GM12878 (cell line): ENCODE measurements around the gene SMIM35. TPM values are rescaled to one million over a fixed set of nuclear protein-coding genes. Genes with fewer than 3 reads are reported as not detected.

ENCODE experiments used
- ATAC-seq: fragments of 200-7000 bp; cut with Tn5 transposase; 3 replicates; pipeline ENCODE4 v1.9.1; 2020; ENCODE audit warnings: mild to moderate bottlenecking, moderate library complexity
- BruUV-seq: library from RNA; stranded (reverse); fragments of 400-500 nt; replicated peaks from 2 replicates; lab custom pipeline; 2021; lab: Mats Ljungman, UMichigan
- CTCF ChIA-PET: fragments of 300-600 bp; sonication (Branson Sonifier 250); formaldehyde crosslinking; extraction: SDS; loops from one replicate; lab custom pipeline; 2021; ENCODE audit warnings: inconsistent platforms; lab: Yijun Ruan, JAX
- POLR2A ChIA-PET: fragments of 350-600 bp; formaldehyde crosslinking; extraction: SDS; loops from one replicate; lab custom pipeline; 2021; ENCODE audit warnings: inconsistent platforms; lab: Charles Lee
- RAD21 ChIA-PET: fragments of 300-600 bp; sonication (Branson Sonifier 250); formaldehyde crosslinking; loops from one replicate; lab custom pipeline; 2023; ENCODE audit warnings: antibody characterized with exemption; ENCODE audit not compliant: unreplicated experiment; lab: Charles Lee
- SMC1A ChIA-PET: fragments of 300-600 bp; sonication (Branson Sonifier 250); formaldehyde crosslinking; loops from one replicate; lab custom pipeline; 2023; ENCODE audit not compliant: unreplicated experiment, uncharacterized antibody; lab: Charles Lee
- DNase-seq: peaks from one replicate; pipeline ENCODE4 v3.0.0-alpha.2; 2011; ENCODE audit warnings: low read depth, low spot score
- FAIRE-seq: peaks from 3 replicates; lab custom pipeline; 2011; peaks lifted over from hg19 to GRCh38; lab: Jason Lieb, UNC
- H2AFZ ChIP-seq: 2 replicates; pipeline ENCODE4 v1.6.0; 2011; ENCODE audit warnings: low read depth, low read length, control low read depth; ENCODE audit not compliant: control insufficient read depth
- H3K27ac ChIP-seq: 2 replicates; pipeline ENCODE4 v1.5.1; 2011; ENCODE audit warnings: control low read depth; ENCODE audit not compliant: control insufficient read depth, insufficient read depth
- H3K27me3 ChIP-seq, 2 experiments: replicated peaks in 1 of 2; 2 replicates each; pipeline versions ENCODE4 v1.6.0 to v1.6.1; 2011; ENCODE audit warnings: low read length in 1 of 2; ENCODE audit not compliant: control insufficient read depth in 2 of 2, insufficient read depth in 2 of 2
- H3K36me3 ChIP-seq, 2 experiments: 2 replicates each; pipeline ENCODE4 v1.5.1; 2011; ENCODE audit warnings: low read length in 1 of 2; ENCODE audit not compliant: control insufficient read depth in 2 of 2, insufficient read depth in 2 of 2
- H3K4me1 ChIP-seq: 2 replicates; pipeline ENCODE4 v1.6.1; 2011; ENCODE audit warnings: mild to moderate bottlenecking, low read length, moderate library complexity, mixed read lengths; ENCODE audit not compliant: control insufficient read depth, insufficient read depth
- H3K4me2 ChIP-seq: 2 replicates; pipeline ENCODE4 v1.6.0; 2011; ENCODE audit warnings: control low read depth; ENCODE audit not compliant: control insufficient read depth, insufficient read depth
- H3K4me3 ChIP-seq: fragments of 200-600 bp; sonication (generic); 2 replicates; pipeline ENCODE4 v1.5.1; 2016
- H3K79me2 ChIP-seq: 2 replicates; pipeline ENCODE4 v1.6.0; 2011; ENCODE audit warnings: low read length; ENCODE audit not compliant: control insufficient read depth, insufficient read depth
- H3K9ac ChIP-seq: 2 replicates; pipeline ENCODE4 v1.8.0; 2011; ENCODE audit warnings: low read length, control low read depth, mixed read lengths; ENCODE audit not compliant: control insufficient read depth, insufficient read depth
- H3K9me3 ChIP-seq: replicated peaks from 3 replicates; pipeline ENCODE4 v1.5.1; 2011; ENCODE audit warnings: mild to moderate bottlenecking, low read length; ENCODE audit not compliant: control insufficient read depth, insufficient read depth
- H4K20me1 ChIP-seq: 2 replicates; pipeline ENCODE4 v1.6.0; 2011; ENCODE audit not compliant: control insufficient read depth, insufficient read depth
- ASH2L ChIP-seq: fragments of 300-600, 200-600 bp; sonication (generic); IDR thresholded peaks from 2 replicates; pipeline ENCODE4 v1.6.1; 2017; ENCODE audit warnings: low read depth, mild to moderate bottlenecking, borderline replicate concordance
- BHLHE40 ChIP-seq, 2 experiments: fragments of 450-650 bp in 1 of 2; IDR thresholded peaks; 2 replicates each; pipeline ENCODE4 v1.6.1; 2011 to 2017; ENCODE audit warnings: low read depth in 2 of 2, borderline replicate concordance in 1 of 2, improper control_type of control experiment in 1 of 2, low read length in 1 of 2, mild to moderate bottlenecking in 1 of 2
- CBX3 ChIP-seq: fragments of 200-600 bp; sonication (generic); IDR thresholded peaks from 2 replicates; pipeline ENCODE4 v1.6.1; 2016; ENCODE audit warnings: low read depth, borderline replicate concordance
- E4F1 ChIP-seq: fragments of 450-650 bp; IDR thresholded peaks from 2 replicates; pipeline ENCODE4 v1.6.1; 2018; ENCODE audit warnings: borderline replicate concordance, mild to moderate bottlenecking; ENCODE audit not compliant: partially characterized antibody
- ESRRA ChIP-seq: IDR thresholded peaks from 2 replicates; pipeline ENCODE4 v1.6.1; 2012; ENCODE audit warnings: mild to moderate bottlenecking, low read length, improper control_type of control experiment
- KDM1A ChIP-seq: fragments of 200-600 bp; sonication (generic); IDR thresholded peaks from 2 replicates; pipeline ENCODE4 v1.6.1; 2016; ENCODE audit warnings: borderline replicate concordance
- NR2C1 ChIP-seq: fragments of 450-650 bp; IDR thresholded peaks from 2 replicates; pipeline ENCODE4 v1.6.1; 2017; ENCODE audit warnings: antibody characterized with exemption, mild to moderate bottlenecking, moderate library complexity
- NR2C2 ChIP-seq: IDR thresholded peaks from 2 replicates; pipeline ENCODE4 v1.6.1; 2011; ENCODE audit warnings: borderline replicate concordance, low read depth; ENCODE audit not compliant: control insufficient read depth, insufficient read length
- PAX5 ChIP-seq: IDR thresholded peaks from 2 replicates; pipeline ENCODE4 v1.6.1; 2011; ENCODE audit warnings: low read depth, low read length, borderline replicate concordance
- POLR2A ChIP-seq: IDR thresholded peaks from 2 replicates; pipeline ENCODE4 v1.6.1; 2011; ENCODE audit warnings: low read depth, mild to moderate bottlenecking, low read length
- SKIL ChIP-seq: fragments of 450-650 bp; IDR thresholded peaks from 2 replicates; pipeline ENCODE4 v1.6.1; 2017; ENCODE audit warnings: mild to moderate bottlenecking, low read depth, inconsistent platforms; ENCODE audit not compliant: poor library complexity, severe bottlenecking
- ZBTB4 ChIP-seq: fragments of 450-650 bp; formaldehyde crosslinking; IDR thresholded peaks from 2 replicates; pipeline ENCODE4 v1.4.0; 2022; ENCODE audit warnings: mild to moderate bottlenecking, moderate library complexity
- ZNF384 ChIP-seq: IDR thresholded peaks from 2 replicates; pipeline ENCODE4 v1.6.1; 2012; ENCODE audit warnings: low read depth, mild to moderate bottlenecking, low read length, improper control_type of control experiment, borderline replicate concordance
- whole genome bisulfite sequencing: methylation state at CpG from one replicate; pipeline ENCODE4 v1.1.6; 2016; ENCODE audit warnings: low lambda C conversion rate; ENCODE audit not compliant: insufficient replicate concordance, insufficient coverage; ENCODE audit errors: missing lambda C conversion rate; 5-methylcytosine and 5-hydroxymethylcytosine counted together
- in situ Hi-C: fragments of 300-500 bp; cut with MboI; formaldehyde crosslinking; loops from 9 replicates; pipeline ENCODE4 v1.14.3; 2018; ENCODE audit warnings: mixed read lengths
- intact Hi-C: fragments of 100-400 bp; cut with micrococcal nuclease; formaldehyde crosslinking; loops from one replicate; pipeline ENCODE4 v1.14.2; 2022; ENCODE audit not compliant: unreplicated experiment
- polyA plus RNA-seq, 11 experiments: library from polyadenylated mRNA; depleted of rRNA in 4 of 11; unstranded in 6 of 11; stranded (reverse) in 5 of 11; fragments of >200 nt; fragmentation: Nextera tagmentation in 4 of 11; fragmentation: Illumina TruSeq in 1 of 11; extraction: Ambion mirVana in 4 of 11; extraction: Trizol in 1 of 11; gene quantifications; 1 replicate in 1 of 11; 2 replicates in 10 of 11; pipeline versions ENCODE4 v1.2.1 to v1.2.3, GENCODE V29; 2011 to 2016; ENCODE audit warnings: inconsistent platforms in 2 of 11, missing spikeins in 2 of 11, low read depth in 1 of 11
- total RNA-seq, 4 experiments: library from RNA; depleted of rRNA in 3 of 4; stranded (reverse); fragments of >200 nt in 3 of 4; fragmentation: Illumina TruSeq in 1 of 4; extraction: Trizol in 1 of 4; gene quantifications; 2 replicates each; pipeline versions ENCODE4 v1.2.1 to v1.2.3, GENCODE V29; 2013 to 2021

The SMIM35 gene
- total and polyA plus RNA-seq, 10 of the 15 experiments (the other 5 are each of a cell fraction or from before 2014, with no cell fraction given) = 0.02 to 1.1 (median 0.05) TPM; not detected in 5

GRCh38 chr11:118088531-118088930 is 1.8 kb upstream of the SMIM35 start:
- H3K9me3 ChIP-seq = peaks cover 19% of the 10 kb centered on the region; the same call in 2 of the 3 replicates
- no peaks in the 10 kb centered on the region for H3K79me2 ChIP-seq
- CTCF ChIA-PET = interaction anchor here (0.6 to 0.9 kb wide), 3 partner anchors 38 to 82 kb away, joined by 3 read pairs; no protein-coding TSS in a partner anchor
- no peaks in the 10 kb centered on the region for H4K20me1 ChIP-seq
- no peak overlapping the region for H3K4me3 ChIP-seq
- no peaks in the 10 kb centered on the region for H3K27me3 ChIP-seq
- no peak for ATAC-seq
- in situ Hi-C loops (no loop called here), intact Hi-C loops (no loop called here)
- no peak for FAIRE-seq
- H3K4me1 ChIP-seq = no peaks in the 10 kb centered on the region; the same call in 1 of the 2 replicates
- H3K27ac ChIP-seq = no peak overlapping the region
- RAD21 ChIA-PET = no interaction called here
- no peak overlapping the region for H3K9ac ChIP-seq
- H2AFZ ChIP-seq = no peak overlapping the region
- POLR2A ChIA-PET = no interaction called here
- WGBS = 9% methylated on average over 4 of the region's 4 CpGs
- no peaks in the 10 kb centered on the region for H3K36me3 ChIP-seq
- DNase-seq = no peak
- no peak overlapping the region for H3K4me2 ChIP-seq
- SMC1A ChIA-PET = interaction anchor here (1.0 kb wide), 1 partner anchor 14 kb away, joined by 3 read pairs; no protein-coding TSS in a partner anchor
- BruUV-seq = no TSS peak
- no peak for TF ChIP-seq POLR2A
- no peak for TF ChIP-seq PAX5
- TF ChIP-seq ZNF384 = no peak
- no peak for TF ChIP-seq NR2C1
- TF ChIP-seq KDM1A = no peak
- no peak for TF ChIP-seq ASH2L
- TF ChIP-seq BHLHE40 (IDR thresholded peaks at IDR 0.05; ENCODE audit: borderline replicate concordance in 1 of 2, low read depth in 2 of 2, low read length in 1 of 2) = no peak
- TF ChIP-seq CBX3 = no peak
- TF ChIP-seq ZBTB4 (CRISPR knock-in tag) = no peak
- no peak for TF ChIP-seq ESRRA
- TF ChIP-seq NR2C2 = no peak
- TF ChIP-seq E4F1 = no peak
- TF ChIP-seq SKIL = no peak
